ENCODE measurements around the gene TMEM212.

DNA sequence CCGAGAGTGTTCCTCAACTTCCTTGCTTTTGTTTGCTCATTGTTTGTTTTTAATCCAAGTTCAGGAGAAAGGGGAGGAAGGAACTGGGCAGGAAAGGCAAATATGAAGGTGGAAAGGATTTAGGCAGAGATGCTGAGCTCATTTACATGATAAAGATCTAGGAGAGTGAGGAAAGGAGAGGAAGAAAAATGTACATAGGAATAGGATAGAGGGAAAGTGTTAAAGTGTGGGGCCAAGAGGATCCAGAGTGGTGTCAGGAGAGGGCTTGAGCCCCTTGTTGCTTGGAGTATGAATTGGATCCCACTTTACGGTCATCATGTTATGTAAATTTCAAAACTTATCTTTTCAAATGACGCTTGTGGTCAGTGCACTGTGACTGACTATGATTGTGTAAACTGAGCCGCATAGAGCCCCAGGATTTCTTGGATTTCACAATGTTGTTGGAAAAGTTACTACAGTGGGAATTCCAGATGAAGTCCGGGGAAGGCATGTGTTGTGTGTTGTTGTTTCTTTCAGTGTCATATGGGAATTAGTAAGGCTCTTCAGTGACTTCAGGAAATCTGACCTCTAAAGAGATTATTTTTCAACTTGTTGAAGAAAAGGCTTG is 17.8 kb upstream of the TMEM212 start:
- TF ChIP-seq, protein P1, sequence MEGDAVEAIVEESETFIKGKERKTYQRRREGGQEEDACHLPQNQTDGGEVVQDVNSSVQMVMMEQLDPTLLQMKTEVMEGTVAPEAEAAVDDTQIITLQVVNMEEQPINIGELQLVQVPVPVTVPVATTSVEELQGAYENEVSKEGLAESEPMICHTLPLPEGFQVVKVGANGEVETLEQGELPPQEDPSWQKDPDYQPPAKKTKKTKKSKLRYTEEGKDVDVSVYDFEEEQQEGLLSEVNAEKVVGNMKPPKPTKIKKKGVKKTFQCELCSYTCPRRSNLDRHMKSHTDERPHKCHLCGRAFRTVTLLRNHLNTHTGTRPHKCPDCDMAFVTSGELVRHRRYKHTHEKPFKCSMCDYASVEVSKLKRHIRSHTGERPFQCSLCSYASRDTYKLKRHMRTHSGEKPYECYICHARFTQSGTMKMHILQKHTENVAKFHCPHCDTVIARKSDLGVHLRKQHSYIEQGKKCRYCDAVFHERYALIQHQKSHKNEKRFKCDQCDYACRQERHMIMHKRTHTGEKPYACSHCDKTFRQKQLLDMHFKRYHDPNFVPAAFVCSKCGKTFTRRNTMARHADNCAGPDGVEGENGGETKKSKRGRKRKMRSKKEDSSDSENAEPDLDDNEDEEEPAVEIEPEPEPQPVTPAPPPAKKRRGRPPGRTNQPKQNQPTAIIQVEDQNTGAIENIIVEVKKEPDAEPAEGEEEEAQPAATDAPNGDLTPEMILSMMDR (IDR thresholded peaks at IDR 0.05 in 4 of 5, conservative IDR thresholded peaks at IDR 0.05 in 1 of 5), result no peak
- TF ChIP-seq POLR2A (IDR thresholded peaks at IDR 0.05), result no peak
